HG03097 (cell line): Measurements from ENCODE around the gene MYL6B.
"Not testable (repeated sequence)": the region's sequence is repeated elsewhere in the genome, so short reads cannot be mapped to it uniquely, and the experiment has no call there.

Experiments used
- ATAC-seq: cut with Tn5 transposase; IDR thresholded peaks from one replicate; pipeline ENCODE4 v1.9.1; 2021; ENCODE audit not compliant: unreplicated experiment, low FRiP score

Gene MYL6B

DNA sequence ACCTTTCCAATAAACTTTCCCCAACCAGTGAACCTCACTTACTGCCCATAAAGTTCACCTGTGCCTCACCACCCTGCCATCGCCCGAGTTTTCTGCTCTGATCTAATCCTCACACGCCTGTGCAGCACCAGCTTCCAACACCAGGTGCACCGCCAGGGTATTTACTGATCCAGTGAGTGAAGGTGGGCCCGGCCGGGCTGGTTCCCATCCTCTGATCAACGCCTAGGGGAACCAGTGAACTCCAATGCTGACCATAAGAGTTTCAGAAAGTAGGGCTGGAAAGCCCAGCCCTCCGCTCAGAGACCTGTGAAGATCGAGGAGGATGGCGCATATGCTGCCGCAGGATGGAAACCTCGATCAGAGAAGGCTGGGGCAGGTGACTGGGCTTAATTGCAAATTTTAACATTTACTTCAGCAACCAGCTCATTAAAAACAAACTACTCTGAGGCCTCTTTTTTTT is 685 bp upstream of the MYL6B start:
- peak; percentile 28 for ATAC-seq

DNA sequence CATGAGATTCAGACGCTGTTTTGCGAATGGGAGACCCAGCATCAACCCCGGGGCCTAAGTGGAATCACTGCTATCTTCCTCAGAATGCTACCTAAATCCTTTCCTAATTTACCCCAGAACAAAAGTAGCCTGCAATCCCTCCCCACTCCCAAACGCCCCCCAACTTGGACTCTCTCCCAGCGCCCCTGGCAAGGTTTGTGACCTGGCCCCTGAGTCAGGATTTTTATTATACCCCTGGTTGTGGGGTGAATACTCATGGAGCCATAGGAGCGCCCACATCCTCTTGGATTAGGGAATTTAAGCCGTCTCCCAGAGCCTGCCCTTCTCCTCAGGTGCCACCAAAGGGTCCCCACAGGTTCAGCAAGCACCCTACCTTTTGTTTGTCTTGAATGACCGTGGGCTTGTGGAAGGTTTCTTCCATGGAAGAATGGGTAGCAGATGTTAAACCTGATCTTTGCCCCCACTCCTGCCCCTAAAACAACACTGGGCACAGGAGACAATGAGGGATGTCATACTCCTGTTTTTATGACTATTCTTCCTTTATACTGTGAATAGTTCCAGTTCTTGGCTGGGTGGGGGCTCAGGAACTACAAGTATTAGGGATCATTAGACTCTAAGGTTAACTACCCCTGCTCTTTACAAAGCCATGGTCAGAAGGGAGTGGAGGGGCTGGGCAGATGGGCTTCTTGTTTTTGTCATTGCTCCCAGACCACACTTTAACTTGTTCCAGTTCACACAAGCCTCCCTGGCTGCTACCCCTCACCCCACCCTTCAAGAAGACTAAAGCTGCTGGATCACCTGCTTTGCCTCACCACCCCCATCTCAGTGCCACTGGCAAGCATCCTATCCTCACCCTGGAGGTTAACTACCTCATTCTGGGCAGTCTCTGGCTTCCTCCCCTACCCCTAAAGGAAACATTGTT is 630 bp downstream of the MYL6B start:
- ATAC-seq: no peak

DNA sequence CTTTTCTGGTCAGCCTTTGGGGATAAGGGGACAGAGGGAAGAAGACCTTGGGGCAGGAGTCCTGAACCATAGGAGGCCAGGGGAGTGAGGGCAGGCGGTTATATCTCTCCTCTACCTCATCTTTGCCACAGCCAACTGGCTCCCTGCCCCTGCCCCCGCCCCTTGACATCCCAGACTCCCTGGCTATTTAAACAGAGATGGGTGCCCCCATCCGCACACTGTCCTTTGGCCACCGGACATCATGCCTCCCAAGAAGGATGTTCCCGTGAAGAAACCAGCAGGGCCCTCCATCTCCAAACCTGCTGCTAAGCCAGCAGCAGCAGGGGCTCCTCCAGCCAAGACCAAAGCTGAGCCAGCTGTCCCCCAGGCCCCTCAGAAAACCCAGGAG is 1.3 kb downstream of the MYL6B start:
- no peak for ATAC-seq

DNA sequence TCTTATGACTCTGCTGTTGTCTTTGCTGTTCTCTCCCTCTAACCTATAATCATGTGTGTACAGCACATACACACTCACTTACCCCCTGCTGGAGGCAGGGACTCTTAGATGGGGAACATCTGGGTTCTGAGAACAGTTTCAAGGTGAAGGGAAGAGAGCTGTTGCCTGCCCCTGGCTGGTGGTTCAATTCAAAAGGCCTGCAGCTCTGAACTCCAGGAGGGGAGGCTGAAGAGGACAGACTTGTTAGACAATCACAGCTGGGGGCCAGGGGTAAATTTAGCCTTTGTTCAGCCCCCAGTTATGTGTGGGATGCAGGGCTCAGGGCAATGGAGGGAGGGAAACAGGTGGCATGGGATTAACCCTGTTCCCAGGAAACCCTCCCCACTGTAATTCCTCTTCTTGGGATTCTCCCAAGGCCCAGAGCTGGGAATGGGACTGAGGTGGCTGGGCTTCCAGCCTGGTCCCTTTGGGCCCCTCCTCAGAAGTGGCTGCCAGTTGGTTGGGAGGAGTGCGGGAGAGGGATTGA is 1.9 kb downstream of the MYL6B start:
- ATAC-seq: no peak

DNA sequence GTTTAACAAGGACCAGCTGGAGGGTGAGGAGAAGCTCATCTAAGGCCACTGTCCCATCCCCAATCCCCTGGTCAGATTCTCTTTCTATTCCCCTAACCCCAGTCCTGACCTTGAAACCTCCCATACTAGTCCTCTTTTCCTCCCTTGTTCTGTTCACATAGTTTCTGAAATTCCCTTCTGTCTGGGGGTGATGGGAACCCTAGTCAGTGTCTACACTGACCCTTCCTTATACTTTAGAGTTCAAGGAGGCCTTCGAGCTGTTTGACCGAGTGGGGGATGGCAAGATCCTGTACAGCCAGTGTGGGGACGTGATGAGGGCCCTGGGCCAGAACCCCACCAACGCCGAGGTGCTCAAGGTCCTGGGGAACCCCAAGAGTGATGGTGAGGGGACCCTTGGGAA is 2.4 kb downstream of the MYL6B start:
- no peak for ATAC-seq

DNA sequence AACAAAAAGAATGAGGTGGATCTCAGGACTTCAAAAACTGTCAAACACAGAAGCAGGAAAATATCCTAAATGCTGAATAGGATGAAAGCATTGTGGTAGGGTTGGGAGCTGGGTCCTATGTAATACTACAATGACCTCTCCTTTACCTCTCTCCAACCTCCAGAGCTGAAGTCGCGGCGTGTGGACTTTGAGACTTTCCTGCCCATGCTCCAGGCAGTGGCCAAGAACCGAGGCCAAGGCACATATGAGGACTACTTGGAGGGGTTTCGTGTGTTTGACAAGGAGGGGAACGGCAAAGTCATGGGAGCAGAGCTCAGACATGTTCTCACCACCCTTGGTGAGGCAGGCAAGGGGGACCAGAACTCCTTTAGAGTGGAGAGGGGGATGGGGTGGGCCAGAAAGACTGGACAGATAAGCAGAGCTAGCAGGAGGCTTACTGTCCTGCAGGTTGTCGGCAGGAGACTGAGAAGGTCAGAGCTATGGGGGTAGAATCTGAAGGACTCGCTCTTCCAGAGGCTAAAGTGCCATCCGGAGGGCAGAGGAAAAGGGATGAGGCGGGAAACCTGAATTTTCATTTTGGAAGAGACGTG is 3.0 kb downstream of the MYL6B start:
- ATAC-seq: no peak

DNA sequence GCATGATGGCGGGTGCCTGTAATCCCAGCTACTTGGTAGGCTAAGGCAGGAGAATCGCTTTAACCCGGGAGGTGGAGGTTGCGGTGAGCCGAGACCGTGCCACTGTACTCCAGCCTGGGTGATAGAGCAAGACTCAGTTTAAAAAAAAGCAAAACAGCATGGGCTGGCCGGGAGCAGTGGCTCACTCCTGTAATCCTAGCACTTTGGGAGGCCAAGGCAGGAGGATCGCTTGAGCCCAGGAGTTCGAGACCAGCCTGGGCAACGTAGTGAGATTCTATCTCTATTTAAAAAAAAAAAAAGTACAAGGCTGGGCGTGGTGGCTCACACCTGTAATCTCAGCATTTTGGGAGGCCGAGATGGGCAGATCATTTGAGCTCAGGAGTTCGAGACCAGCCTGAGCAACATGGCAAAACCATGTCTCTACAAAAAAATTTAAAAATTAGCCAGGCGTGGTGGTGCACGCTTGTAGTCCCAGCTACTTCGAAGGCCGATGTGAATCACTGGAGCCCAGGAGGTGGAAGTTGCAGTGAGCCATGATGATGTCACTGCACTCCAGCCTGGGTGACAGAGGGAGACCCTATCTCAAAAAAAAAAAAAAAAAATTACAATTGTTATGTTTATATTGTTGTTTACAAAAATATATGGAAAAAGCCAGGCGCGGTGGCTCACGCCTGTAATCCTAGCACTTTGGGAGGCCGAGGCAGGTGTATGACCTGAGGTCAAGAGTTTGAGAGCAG is 4.2 kb downstream of the MYL6B start:
- not testable (repeated sequence) for ATAC-seq

DNA sequence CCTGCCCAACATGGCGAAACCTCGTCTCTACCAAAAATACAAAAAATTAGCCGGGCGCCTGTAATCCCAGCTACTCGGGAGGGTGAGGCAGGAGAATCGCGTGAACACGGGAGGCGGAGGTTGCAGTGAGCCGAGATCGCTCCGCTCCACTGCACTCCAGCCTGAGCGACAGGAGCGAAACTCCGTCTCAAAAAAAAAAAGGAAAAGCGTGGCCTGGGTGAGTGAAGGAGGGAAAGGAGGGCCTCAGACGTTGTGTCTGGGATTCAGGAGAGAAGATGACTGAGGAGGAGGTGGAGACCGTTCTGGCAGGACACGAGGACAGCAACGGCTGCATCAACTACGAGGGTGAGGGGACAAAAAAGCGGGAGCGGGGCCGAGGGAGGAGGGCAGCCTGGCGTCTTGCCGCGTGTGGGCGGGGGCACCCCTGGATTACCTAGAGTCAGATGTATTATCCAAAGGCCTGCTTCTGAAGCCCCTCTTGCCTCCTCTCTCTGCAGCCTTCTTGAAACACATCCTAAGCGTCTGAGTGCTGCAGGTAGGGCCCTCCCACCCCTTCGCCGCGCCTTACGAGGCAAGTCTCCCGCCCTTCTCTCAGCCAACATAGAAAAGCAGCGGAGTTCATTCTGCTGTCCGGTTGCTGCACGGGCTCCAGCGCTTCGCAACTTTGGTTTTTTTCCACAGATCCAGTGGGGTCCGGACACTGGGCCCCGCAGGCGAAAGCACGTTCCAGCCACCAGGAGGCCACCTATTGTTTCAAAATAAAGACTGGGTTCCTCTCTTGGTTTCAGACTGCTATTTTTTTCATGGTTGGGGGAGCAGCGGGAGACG is 5.0 kb downstream of the MYL6B start:
- peak; percentile 17 for ATAC-seq

DNA sequence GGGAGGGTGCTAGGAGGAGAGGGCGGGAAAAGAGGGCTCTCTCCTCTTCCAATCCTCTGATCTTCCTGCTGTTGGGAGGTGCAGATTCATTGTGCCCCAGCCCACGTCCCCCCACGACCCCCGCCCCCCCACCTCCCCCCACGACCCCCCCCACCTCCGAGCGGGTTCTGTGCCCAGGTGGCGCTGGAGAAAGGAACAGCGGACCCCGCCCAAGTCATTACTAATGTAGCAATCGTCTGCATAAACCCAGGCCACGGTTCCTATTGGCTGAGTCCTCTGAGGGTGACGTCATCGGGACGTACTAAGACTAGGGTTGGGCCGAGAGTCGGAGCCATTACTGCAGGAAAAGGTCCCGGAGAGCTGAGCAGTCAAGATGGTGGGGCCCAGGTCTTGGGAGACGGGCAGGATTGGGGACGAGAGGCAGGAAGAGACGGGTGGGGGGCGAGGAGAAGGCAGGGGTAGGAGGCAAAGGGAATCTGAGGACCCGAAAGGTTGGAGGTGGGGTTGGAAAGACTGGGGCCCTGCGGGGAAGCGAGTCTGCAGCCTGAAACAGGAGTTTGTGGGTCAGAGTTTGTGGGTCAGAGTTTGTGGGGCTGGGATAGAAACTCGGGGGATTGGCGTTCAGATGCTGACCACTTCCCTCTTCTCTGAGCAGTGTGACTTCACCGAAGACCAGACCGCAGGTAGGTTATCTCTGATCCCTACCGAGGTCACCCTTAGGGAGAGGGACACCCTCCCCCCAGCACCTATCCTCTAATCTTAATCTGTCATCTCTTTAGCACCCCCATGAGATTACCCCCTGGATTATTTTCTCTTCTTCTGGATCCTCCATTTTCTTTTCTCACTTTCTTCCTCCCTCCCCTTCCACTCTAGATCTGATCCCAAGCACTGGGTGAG is 5.9 kb downstream of the MYL6B start, which contains the start of gene MYL6:
MYL6 (plus strand) TSS at position 331 of the 897 bp plus-strand sequence; CDS start at position 374, 43 bp downstream.
- peak; percentile 57 for ATAC-seq

DNA sequence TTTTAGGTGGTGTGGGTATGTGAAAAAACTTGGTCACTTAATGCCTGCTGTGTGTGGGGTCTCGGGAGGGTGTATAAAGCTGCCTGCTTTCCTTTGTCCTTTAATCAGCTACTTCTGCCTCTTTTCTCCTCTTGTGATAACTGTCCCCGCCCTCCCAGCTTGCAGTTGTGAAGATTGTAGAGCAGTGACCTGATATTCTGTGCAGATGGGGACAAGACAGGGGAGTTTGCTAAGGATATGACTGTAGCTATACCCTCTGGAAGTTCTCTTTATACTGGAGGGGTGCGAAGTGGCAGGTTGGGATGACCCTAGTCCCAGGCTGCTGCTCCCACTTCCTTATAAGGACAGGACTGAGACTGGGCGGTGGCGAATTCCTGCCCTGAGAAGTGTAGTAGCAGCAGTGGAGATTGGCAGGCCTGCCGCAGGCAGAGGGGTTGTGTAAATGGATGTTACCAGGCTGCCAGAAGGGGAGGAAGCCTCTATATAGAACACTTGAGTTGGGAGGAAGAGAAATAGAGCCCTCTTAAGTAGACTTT is 6.6 kb downstream of the MYL6B start:
- no peak for ATAC-seq

DNA sequence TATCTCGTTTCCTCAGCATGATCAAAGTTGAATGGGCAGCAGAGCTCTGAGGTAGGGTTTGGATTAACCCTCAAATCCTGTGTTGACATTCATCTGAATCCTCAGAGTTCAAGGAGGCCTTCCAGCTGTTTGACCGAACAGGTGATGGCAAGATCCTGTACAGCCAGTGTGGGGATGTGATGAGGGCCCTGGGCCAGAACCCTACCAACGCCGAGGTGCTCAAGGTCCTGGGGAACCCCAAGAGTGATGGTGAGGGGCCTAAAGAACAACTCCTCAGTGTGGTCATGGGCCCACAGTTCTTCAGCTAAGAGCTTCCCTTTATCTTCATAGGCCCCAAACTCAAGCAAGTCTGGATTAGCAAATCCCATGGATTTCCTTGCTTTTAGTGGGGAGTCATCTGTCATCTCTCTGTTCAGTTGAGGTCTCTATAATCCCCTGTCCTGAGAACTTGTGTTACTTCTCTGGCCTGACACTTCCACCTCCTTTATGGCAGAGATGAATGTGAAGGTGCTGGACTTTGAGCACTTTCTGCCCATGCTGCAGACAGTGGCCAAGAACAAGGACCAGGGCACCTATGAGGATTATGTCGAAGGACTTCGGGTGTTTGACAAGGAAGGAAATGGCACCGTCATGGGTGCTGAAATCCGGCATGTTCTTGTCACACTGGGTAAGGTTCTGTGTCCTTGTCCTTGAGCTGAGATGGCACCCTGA is 7.2 kb downstream of the MYL6B start:
- ATAC-seq: no peak

DNA sequence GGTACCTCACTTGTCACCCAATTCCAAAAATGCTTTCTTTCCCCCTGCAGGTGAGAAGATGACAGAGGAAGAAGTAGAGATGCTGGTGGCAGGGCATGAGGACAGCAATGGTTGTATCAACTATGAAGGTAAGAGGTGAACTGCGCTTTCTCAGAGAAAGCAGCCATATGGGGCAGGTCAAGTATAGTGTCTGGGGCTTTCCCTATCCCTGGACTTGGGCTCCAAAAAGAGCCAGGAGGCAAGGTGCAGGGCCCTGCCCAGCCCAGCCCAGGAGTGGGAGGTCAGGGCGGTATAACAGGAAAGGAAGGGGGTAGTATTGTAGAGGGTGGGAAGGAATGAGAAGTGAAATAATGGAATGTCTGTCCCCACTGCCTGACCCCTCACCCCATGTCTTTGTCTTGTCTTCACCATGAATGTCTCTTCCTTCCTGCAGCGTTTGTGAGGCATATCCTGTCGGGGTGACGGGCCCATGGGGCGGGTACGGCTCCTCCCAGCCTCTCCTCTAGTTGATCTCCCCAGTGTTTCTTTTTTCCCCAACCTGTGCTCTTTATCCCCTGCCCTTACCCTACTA is 7.9 kb downstream of the MYL6B start:
- no peak for ATAC-seq

DNA sequence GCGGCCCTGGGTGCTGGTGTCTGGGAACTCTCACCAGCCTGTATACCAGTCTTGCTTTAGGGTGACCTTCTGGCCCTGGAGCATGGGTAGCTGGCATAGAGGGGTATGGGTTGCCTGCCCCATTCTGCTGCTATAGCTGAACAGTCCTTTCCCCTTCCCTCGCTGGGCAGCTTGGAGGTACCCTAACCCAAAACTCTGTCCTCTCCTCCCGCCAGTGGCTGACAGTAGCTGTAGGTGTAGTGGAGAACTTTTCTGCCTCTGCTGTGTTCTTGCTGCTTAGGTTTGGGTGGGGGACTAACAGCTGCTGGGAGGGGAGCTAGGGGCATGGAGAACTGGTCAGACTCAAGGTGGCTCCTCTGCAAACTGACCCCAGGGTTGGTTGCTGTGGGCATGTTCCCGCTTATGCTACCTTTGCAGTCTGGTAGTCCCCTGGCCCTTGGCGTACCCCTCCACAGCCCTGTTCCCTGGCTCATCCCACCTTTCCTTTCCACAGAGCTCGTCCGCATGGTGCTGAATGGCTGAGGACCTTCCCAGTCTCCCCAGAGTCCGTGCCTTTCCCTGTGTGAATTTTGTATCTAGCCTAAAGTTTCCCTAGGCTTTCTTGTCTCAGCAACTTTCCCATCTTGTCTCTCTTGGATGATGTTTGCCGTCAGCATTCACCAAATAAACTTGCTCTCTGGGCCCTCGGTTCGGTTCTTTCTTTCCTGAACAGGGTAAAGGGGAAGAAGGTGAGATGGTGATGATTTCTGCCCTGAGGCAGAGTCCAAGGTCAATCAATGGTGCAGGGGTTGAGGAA is 8.7 kb downstream of the MYL6B start:
- ATAC-seq: no peak

DNA sequence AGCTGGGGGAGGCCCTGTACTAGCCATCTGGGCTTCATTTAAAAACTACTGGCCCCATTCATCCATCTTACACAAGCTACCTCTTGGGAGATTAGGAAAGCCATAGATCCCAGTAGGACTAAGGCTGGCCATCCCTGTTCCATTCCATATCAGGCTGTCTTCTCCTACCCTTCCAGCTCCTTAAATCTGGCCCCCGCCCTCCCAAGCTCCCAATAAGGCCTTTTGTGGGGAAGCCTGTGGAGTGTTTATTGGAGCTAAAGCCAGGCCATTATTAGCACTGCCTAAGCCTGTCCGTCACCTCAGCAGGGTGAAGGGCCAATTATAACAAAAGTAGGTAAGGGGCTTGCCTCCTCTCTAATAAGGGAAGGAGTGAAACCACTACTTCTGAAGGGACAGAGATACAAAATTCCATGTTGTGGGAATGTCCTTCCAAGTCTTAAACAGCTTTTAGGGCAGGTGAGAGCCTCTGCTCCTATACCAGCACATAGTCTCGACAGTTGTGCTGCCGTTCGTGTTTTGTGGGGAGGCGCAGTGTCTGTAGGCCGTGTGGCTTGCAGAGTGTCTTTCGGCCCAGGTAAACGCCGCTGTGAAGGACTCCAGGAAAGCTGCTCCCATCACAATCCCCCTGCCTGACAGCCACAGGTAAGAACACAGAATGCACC is 9.4 kb downstream of the MYL6B start:
- no peak for ATAC-seq

DNA sequence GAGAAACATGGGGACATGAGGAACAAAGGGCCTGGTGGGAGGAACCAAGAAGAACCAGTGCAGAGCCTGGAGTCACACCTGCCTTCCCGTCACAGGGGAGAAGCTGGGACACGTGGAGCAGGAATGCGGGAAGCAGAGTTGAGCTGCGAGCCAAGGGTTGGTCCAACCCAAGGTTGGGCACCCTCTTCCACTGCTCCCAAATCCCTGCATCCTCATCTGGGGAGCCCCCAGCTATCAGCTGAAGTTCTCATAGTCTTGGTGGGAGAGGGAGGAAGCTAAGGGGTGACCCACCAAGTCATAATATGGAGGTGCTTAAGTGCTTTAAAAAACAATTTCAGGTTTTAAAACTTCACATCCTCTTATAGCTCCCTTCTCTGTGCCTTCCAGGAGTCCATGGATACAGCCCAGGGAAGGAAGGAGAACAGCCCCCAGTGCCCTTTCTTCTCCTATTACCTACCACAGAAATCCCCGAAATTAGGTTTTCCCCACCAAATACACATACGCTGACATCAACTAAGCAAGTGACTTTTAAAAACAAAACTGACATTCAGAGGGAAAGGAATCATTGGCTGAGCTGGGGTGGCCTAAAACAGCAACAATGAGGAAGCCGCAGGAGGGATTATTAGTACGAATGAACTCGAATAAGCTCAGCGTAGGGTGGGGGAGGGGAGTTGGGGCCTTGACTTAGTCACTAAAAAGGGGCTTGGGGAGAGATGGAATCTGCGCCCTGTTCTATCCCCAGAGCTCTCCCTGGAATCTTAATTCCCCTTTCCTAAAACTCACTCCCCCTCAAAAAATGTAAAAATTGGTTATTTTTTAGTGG is 10.3 kb downstream of the MYL6B start:
- ATAC-seq: no peak
